Measurements from ENCODE around the gene FOXA2. TPM values are rescaled to one million over a fixed set of nuclear protein-coding genes. Genes with fewer than 3 reads are reported as not detected.

Gene FOXA2
- total and polyA plus RNA-seq, 10 donors = not detected

GRCh38 chr20:22576733-22577514, 7.4 kb downstream of the FOXA2 start:
- H3K9me3 ChIP-seq = peaks cover 0 to 8% (median 0%) of the 10 kb centered on the region in 8 donors
- no peak overlapping the region for H3K4me3 ChIP-seq
- peaks cover 5 to 100% (median 98%) of the 10 kb centered on the region in 7 donors for H3K27me3 ChIP-seq (replicated peaks in 1 of 7)
- no peak for TF ChIP-seq POLR2AphosphoS5 (IDR thresholded peaks at IDR 0.05)
- no peak for TF ChIP-seq POLR2A (IDR thresholded peaks at IDR 0.05)
- no peak for TF ChIP-seq CTCF (IDR thresholded peaks at IDR 0.05 in 8 of 11, conservative IDR thresholded peaks at IDR 0.05 in 3 of 11)
- 5 to 12% (median 9%) methylated on average over 44 to 48 of the region's 48 CpGs for WGBS, 5 donors
- H3K4me1 ChIP-seq = peaks cover 0 to 27% (median 7%) of the 10 kb centered on the region in 6 donors
- DNase-seq = no peak
- no peaks in the 10 kb centered on the region for H3K36me3 ChIP-seq
- no peak overlapping the region for H3K27ac ChIP-seq
- intact Hi-C loops (cut with DNase I; ENCODE audit: low total_unique reads) = no loop called here

GRCh38 chr20:22576273-22576672, 8.1 kb downstream of the FOXA2 start:
- TF ChIP-seq CTCF (IDR thresholded peaks at IDR 0.05 in 8 of 11, conservative IDR thresholded peaks at IDR 0.05 in 3 of 11) = no peak
- no peak for TF ChIP-seq POLR2AphosphoS5 (IDR thresholded peaks at IDR 0.05)
- no peak for TF ChIP-seq POLR2A (IDR thresholded peaks at IDR 0.05)
- intact Hi-C loops (cut with DNase I; ENCODE audit: low total_unique reads) = no loop called here
- H3K27ac ChIP-seq = no peak overlapping the region
- H3K4me1 ChIP-seq = peaks cover 0 to 23% (median 7%) of the 10 kb centered on the region in 6 donors
- peaks cover 0 to 8% (median 0%) of the 10 kb centered on the region in 8 donors for H3K9me3 ChIP-seq
- DNase-seq = no peak
- WGBS, 5 donors = 9 to 28% (median 14%) methylated on average over 12 of the region's 12 CpGs
- no peaks in the 10 kb centered on the region for H3K36me3 ChIP-seq
- H3K27me3 ChIP-seq (replicated peaks in 1 of 7) = peaks cover 5 to 100% (median 97%) of the 10 kb centered on the region in 7 donors
- H3K4me3 ChIP-seq = no peak overlapping the region

- Histone ChIP-seq H3K4me3 (no peak overlapping the region), H3K27ac (no peak overlapping the region), H3K9me3 (peaks cover 0 to 8% (median 0%) of the 10 kb centered on the region in 8 donors), H3K36me3 (no peaks in the 10 kb centered on the region), H3K4me1 (peaks cover 0 to 23% (median 7%) of the 10 kb centered on the region in 6 donors), H3K27me3 (replicated peaks in 1 of 7) (peaks cover 5 to 100% (median 97%) of the 10 kb centered on the region in 7 donors)
- intact Hi-C loops (cut with DNase I; ENCODE audit: low total_unique reads) = no loop called here
- 20 to 38% (median 32%) methylated on average over 4 of the region's 4 CpGs for WGBS, 5 donors
- no peak for DNase-seq
- TF ChIP-seq POLR2AphosphoS5 (IDR thresholded peaks at IDR 0.05) = no peak
- no peak for TF ChIP-seq CTCF (IDR thresholded peaks at IDR 0.05 in 8 of 11, conservative IDR thresholded peaks at IDR 0.05 in 3 of 11)
- TF ChIP-seq POLR2A (IDR thresholded peaks at IDR 0.05) = no peak
These were observed 8.6 kb downstream of the FOXA2 start for GRCh38 chr20:22575737-22576136.

GRCh38 chr20:22575087-22575721, 9.2 kb downstream of the FOXA2 start:
- peaks cover 5 to 100% (median 97%) of the 10 kb centered on the region in 7 donors for H3K27me3 ChIP-seq (replicated peaks in 1 of 7)
- H3K27ac ChIP-seq = no peak overlapping the region
- TF ChIP-seq CTCF (IDR thresholded peaks at IDR 0.05 in 8 of 11, conservative IDR thresholded peaks at IDR 0.05 in 3 of 11) = no peak
- no peak for TF ChIP-seq POLR2A (IDR thresholded peaks at IDR 0.05)
- no peak for TF ChIP-seq POLR2AphosphoS5 (IDR thresholded peaks at IDR 0.05)
- H3K36me3 ChIP-seq = no peaks in the 10 kb centered on the region
- 14 to 23% (median 22%) methylated on average over 9 of the region's 9 CpGs for WGBS, 5 donors
- intact Hi-C loops (cut with DNase I; ENCODE audit: low total_unique reads) = no loop called here
- no peak overlapping the region for H3K4me3 ChIP-seq
- peaks cover 0 to 23% (median 7%) of the 10 kb centered on the region in 6 donors for H3K4me1 ChIP-seq
- no peak for DNase-seq
- H3K9me3 ChIP-seq = peaks cover 0 to 8% (median 0%) of the 10 kb centered on the region in 8 donors

Data from spleen (tissue), 11 donors.